ENCODE data around the gene COL4A2.

DNA sequence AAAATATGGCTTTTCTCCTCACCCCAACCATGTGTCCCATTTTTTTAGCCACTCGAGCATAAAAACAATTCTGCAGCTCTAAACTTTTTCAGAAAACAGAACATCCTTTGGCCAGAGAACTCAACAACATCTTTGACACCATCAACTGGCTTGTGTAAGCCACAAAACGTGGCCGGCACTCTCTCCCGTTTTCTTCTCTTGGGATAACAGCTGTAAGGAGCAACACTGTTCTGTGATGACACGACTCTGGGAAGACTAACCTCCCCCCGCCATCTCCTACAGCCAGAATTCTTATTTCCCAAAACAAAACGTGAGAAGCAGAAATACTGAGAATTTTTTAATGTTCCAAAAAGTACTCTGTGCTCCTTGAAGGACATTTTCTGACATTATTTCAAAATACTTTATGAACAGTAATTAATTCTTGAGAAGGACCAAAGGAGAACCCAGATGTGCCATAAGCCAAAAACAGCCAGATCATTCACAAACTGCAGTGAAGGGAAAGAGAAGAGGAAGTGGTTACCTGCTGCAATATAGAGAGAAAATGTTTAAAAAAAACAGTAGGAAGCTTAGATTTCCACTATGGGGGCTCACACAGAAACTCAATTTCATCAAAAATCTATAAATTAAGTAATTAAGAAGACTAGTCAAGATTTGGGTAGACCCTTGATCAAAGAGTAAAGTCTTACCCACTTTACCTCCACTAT lies 25.9 kb upstream of the COL4A2 start:
- TF ChIP-seq, protein P1, sequence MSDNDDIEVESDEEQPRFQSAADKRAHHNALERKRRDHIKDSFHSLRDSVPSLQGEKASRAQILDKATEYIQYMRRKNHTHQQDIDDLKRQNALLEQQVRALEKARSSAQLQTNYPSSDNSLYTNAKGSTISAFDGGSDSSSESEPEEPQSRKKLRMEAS (IDR thresholded peaks at IDR 0.05) = no peak
- TF ChIP-seq, protein P2, sequence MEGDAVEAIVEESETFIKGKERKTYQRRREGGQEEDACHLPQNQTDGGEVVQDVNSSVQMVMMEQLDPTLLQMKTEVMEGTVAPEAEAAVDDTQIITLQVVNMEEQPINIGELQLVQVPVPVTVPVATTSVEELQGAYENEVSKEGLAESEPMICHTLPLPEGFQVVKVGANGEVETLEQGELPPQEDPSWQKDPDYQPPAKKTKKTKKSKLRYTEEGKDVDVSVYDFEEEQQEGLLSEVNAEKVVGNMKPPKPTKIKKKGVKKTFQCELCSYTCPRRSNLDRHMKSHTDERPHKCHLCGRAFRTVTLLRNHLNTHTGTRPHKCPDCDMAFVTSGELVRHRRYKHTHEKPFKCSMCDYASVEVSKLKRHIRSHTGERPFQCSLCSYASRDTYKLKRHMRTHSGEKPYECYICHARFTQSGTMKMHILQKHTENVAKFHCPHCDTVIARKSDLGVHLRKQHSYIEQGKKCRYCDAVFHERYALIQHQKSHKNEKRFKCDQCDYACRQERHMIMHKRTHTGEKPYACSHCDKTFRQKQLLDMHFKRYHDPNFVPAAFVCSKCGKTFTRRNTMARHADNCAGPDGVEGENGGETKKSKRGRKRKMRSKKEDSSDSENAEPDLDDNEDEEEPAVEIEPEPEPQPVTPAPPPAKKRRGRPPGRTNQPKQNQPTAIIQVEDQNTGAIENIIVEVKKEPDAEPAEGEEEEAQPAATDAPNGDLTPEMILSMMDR (IDR thresholded peaks at IDR 0.05) = no peak
- TF ChIP-seq, protein P3, sequence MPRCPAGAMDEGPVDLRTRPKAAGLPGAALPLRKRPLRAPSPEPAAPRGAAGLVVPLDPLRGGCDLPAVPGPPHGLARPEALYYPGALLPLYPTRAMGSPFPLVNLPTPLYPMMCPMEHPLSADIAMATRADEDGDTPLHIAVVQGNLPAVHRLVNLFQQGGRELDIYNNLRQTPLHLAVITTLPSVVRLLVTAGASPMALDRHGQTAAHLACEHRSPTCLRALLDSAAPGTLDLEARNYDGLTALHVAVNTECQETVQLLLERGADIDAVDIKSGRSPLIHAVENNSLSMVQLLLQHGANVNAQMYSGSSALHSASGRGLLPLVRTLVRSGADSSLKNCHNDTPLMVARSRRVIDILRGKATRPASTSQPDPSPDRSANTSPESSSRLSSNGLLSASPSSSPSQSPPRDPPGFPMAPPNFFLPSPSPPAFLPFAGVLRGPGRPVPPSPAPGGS (IDR thresholded peaks at IDR 0.05) = no peak
- TF ChIP-seq ZNF302 (CRISPR knock-in tag; IDR thresholded peaks at IDR 0.05) = no peak
- TF ChIP-seq, protein P4, sequence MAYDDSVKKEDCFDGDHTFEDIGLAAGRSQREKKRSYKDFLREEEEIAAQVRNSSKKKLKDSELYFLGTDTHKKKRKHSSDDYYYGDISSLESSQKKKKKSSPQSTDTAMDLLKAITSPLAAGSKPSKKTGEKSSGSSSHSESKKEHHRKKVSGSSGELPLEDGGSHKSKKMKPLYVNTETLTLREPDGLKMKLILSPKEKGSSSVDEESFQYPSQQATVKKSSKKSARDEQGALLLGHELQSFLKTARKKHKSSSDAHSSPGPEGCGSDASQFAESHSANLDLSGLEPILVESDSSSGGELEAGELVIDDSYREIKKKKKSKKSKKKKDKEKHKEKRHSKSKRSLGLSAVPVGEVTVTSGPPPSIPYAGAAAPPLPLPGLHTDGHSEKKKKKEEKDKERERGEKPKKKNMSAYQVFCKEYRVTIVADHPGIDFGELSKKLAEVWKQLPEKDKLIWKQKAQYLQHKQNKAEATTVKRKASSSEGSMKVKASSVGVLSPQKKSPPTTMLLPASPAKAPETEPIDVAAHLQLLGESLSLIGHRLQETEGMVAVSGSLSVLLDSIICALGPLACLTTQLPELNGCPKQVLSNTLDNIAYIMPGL (CRISPR knock-in tag; IDR thresholded peaks at IDR 0.05; ENCODE audit: borderline replicate concordance) = no peak
- no peak for TF ChIP-seq EP300 (IDR thresholded peaks at IDR 0.05)
